Measurements from ENCODE around the gene SPG7. TPM values are rescaled to one million over a fixed set of nuclear protein-coding genes. Genes with fewer than 3 reads are reported as not detected.
A peak's percentile ranks its signal among the peaks of the same experiment; 100 is the strongest.
"Not testable (repeated sequence)": the region's sequence is repeated elsewhere in the genome, so short reads cannot be mapped to it uniquely, and the experiment has no call there.

SPG7 gene
- 63.1 and 73.2 TPM in 2 replicates for total RNA-seq

DNA sequence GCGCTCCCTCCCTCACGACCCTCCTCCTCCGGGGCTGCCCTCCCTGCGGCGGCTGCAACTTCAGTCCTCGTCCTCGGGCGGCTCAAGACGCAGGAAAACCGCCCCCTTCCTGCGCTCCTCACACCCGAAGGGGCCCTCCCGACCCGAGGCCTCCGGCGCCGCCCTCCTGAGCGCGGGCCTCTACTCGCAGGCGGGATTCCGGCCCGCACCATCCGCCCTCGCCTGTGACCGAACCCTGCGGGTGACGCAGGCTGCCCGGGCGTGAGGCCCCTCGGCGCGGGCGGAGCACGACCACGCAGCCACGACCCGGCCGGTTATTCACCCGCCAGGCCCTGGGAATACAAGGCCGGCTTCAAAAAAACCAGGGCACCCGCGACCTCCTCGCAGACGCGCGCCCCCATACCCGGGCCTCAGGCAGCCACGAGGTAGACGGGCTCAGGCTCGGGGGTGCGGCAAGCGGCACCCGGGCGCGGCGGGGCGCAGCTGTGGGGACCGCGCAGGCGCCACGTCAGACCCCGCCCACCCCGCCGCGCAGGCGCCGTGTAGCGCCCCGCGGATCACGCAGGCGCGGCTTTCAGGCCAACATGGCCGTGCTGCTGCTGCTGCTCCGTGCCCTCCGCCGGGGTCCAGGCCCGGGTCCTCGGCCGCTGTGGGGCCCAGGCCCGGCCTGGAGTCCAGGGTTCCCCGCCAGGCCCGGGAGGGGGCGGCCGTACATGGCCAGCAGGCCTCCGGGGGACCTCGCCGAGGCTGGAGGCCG is at the start of gene SPG7:
SPG7 (plus strand) TSS at position 570 of the 757 bp plus-strand sequence; CDS start at position 585, 15 bp downstream.
- H3K4me3 ChIP-seq (ENCODE audit: low read depth, low read length) = peak within 1 kb of the TSS; percentile 84
- no peaks in the 10 kb centered on the region for H3K27me3 ChIP-seq (ENCODE audit: control insufficient read depth, insufficient read depth, low read length)
- H3K36me3 ChIP-seq (ENCODE audit: control insufficient read depth, insufficient read depth, low read length) = peaks cover 9% of the 10 kb centered on the region
- DNase-seq (ENCODE audit: low read depth) (peak; percentile 70), FAIRE-seq (no peak)
- TF ChIP-seq, protein P1, sequence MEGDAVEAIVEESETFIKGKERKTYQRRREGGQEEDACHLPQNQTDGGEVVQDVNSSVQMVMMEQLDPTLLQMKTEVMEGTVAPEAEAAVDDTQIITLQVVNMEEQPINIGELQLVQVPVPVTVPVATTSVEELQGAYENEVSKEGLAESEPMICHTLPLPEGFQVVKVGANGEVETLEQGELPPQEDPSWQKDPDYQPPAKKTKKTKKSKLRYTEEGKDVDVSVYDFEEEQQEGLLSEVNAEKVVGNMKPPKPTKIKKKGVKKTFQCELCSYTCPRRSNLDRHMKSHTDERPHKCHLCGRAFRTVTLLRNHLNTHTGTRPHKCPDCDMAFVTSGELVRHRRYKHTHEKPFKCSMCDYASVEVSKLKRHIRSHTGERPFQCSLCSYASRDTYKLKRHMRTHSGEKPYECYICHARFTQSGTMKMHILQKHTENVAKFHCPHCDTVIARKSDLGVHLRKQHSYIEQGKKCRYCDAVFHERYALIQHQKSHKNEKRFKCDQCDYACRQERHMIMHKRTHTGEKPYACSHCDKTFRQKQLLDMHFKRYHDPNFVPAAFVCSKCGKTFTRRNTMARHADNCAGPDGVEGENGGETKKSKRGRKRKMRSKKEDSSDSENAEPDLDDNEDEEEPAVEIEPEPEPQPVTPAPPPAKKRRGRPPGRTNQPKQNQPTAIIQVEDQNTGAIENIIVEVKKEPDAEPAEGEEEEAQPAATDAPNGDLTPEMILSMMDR (IDR thresholded peaks at IDR 0.05; ENCODE audit: insufficient read depth, low read length, severe bottlenecking) = no peak

DNA sequence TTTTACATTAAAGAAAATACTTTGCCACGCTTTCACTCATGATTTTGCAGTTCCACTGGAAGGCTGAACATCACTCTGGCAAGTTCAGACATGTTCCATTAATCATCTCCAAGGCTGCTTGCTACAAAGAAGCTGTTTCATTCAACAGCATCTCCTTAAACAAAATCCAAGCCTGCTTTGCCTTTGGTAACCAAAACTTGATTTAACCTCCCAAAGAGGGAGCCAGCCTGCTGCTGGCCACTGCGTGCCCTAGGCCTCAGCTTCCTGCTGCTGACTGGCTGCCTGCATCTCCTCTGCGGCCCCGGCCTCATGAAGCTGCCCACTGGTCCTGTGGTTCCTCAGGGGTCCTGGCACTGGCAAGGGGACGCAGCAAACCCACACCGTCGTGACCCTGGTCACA is 49.7 kb upstream of the SPG7 start:
- TF ChIP-seq, protein P1 (IDR thresholded peaks at IDR 0.05; ENCODE audit: insufficient read depth, low read length, severe bottlenecking) = no peak
- Histone ChIP-seq H3K4me3 (ENCODE audit: low read depth, low read length) (no peak overlapping the region), H3K36me3 (ENCODE audit: control insufficient read depth, insufficient read depth, low read length) (peaks cover 2% of the 10 kb centered on the region), H3K27me3 (ENCODE audit: control insufficient read depth, insufficient read depth, low read length) (no peaks in the 10 kb centered on the region)
- DNase-seq (ENCODE audit: low read depth) = peak; percentile 92
- no peak for FAIRE-seq

DNA sequence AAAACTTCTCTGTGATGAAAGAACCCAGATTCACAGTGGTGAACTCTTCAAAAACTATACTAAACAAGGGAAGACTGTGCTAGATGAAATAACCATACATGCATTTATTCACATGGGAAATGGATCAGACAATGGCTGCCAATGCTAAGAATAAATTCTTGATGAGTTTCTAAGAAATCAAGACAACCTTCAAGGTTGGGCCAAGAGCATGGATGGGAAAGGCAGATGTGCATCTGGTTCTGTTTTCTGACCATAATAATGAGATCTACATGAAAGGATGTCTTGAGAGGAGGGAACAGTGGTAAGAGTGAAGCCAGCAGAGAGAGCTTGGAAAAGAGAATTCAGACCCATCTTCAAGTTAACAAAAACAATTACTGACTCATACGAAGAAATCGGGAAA is 49.2 kb upstream of the SPG7 start:
- H3K27me3 ChIP-seq (ENCODE audit: control insufficient read depth, insufficient read depth, low read length) = no peaks in the 10 kb centered on the region
- no peak overlapping the region for H3K4me3 ChIP-seq (ENCODE audit: low read depth, low read length)
- peaks cover 2% of the 10 kb centered on the region for H3K36me3 ChIP-seq (ENCODE audit: control insufficient read depth, insufficient read depth, low read length)
- TF ChIP-seq, protein P1 (IDR thresholded peaks at IDR 0.05; ENCODE audit: insufficient read depth, low read length, severe bottlenecking) = no peak
- FAIRE-seq (no peak), DNase-seq (ENCODE audit: low read depth) (no peak)

DNA sequence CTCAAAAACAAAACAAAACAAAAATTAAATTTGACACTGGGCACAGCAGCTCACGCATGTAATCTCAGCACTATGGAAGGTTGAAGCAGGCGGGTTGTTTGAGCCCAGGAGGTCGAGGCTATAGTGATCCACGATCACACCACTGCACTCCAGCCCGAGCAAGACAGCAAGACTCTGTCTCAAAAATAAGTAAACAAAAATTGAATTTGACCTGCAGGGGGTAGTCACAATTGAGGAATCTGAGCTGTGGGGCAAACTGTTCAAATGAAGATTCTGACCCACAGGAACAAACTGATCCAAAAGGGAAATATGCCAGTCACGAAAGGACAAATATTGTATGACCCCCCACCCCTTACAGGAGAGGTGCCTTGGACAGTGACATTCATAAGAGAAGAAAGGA is 47.6 kb upstream of the SPG7 start:
- H3K27me3 ChIP-seq (ENCODE audit: control insufficient read depth, insufficient read depth, low read length) = no peaks in the 10 kb centered on the region
- no peak for FAIRE-seq
- TF ChIP-seq, protein P1 (IDR thresholded peaks at IDR 0.05; ENCODE audit: insufficient read depth, low read length, severe bottlenecking) = no peak
- DNase-seq (ENCODE audit: low read depth) = no peak
- no peak overlapping the region for H3K4me3 ChIP-seq (ENCODE audit: low read depth, low read length)
- peaks cover 3% of the 10 kb centered on the region for H3K36me3 ChIP-seq (ENCODE audit: control insufficient read depth, insufficient read depth, low read length)

DNA sequence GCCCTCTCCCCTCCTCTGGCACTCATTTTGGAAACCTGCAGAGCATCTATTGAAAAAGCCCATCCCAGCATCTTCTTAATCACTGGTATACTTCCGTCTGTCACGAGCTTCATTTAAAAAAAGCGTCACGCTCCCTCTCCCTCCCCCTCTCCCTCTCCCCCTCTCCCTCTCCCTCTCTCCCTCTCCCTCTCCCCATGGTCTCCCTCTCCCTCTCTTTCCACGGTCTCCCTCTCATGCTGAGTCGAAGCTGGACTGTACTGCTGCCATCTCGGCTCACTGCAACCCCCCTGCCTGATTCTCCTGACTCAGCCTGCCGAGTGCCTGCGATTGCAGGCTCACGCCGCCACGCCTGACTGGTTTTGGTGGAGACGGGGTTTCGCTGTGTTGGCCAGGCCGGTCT is 46.3 kb upstream of the SPG7 start:
- H3K4me3 ChIP-seq (ENCODE audit: low read depth, low read length); DNase-seq (ENCODE audit: low read depth); FAIRE-seq; H3K36me3 ChIP-seq (ENCODE audit: control insufficient read depth, insufficient read depth, low read length); H3K27me3 ChIP-seq (ENCODE audit: control insufficient read depth, insufficient read depth, low read length): not testable (repeated sequence)

DNA sequence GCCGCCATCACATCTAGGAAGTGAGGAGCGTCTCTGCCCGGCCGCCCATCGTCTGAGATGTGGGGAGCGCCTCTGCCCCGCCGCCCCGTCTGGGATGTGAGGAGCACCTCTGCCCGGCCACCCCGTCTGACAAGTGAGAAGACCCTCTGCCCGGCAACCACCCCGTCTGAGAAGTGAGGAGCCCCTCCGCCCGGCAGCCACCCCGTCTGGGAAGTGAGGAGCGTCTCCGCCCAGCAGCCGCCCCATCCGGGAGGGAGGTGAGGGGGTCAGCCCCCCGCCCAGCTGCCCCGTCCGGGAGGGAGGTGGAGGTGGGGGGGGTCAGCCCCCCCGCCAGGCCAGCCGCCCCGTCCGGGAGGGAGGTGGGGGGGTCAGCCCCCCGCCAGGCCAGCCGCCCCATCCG is 45.6 kb upstream of the SPG7 start:
- not testable (repeated sequence) for H3K4me3 ChIP-seq (ENCODE audit: low read depth, low read length); DNase-seq (ENCODE audit: low read depth); H3K27me3 ChIP-seq (ENCODE audit: control insufficient read depth, insufficient read depth, low read length); H3K36me3 ChIP-seq (ENCODE audit: control insufficient read depth, insufficient read depth, low read length); FAIRE-seq

DNA sequence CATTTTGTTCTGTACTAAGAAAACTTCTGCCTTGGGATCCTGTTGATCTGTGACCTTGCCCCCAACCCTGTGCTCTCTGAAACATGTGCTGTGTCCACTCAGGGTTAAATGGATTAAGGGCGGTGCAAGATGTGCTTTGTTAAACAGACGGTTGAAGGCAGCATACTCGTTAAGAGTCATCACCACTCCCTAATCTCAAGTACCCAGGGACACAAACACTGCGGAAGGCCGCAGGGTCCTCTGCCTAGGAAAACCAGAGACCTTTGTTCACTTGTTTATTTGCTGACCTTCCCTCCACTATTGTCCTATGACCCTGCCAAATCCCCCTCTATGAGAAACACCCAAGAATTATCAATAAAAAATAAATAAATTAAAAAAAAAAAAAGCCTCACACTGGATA is 44.9 kb upstream of the SPG7 start:
- FAIRE-seq = not testable (repeated sequence)

More for the DNA sequence above, 44.9 kb upstream of the SPG7 start:
- not testable (repeated sequence) for H3K36me3 ChIP-seq (ENCODE audit: control insufficient read depth, insufficient read depth, low read length); DNase-seq (ENCODE audit: low read depth); H3K27me3 ChIP-seq (ENCODE audit: control insufficient read depth, insufficient read depth, low read length); H3K4me3 ChIP-seq (ENCODE audit: low read depth, low read length)

Data from bronchial epithelial cell (primary cell).